H9 (cell line): ENCODE data around the gene NECTIN1. TPM values are rescaled to one million over a fixed set of nuclear protein-coding genes. Genes with fewer than 3 reads are reported as not detected.

Experiments
- DNase-seq: peaks from one replicate; pipeline ENCODE4 v3.0.0-alpha.2; 2017
- H2AFZ ChIP-seq: one replicate; pipeline ENCODE4 v1.6.1; 2013; ENCODE audit warnings: mild to moderate bottlenecking, low read length, control low read depth, moderate library complexity
- H2AK5ac ChIP-seq: 2 replicates; pipeline ENCODE4 v1.6.1; 2013; ENCODE audit warnings: low read length, control low read depth, mixed read lengths; ENCODE audit not compliant: insufficient read length
- H2BK120ac ChIP-seq: one replicate; pipeline ENCODE4 v1.6.1; 2013; ENCODE audit warnings: low read depth, mild to moderate bottlenecking, low read length, control low read depth, inconsistent platforms; ENCODE audit not compliant: poor library complexity, severe bottlenecking
- H2BK12ac ChIP-seq: 2 replicates; pipeline ENCODE4 v1.6.1; 2013; ENCODE audit warnings: low read length, control low read depth, mixed read lengths, low read depth; ENCODE audit not compliant: insufficient read length
- H2BK15ac ChIP-seq: 2 replicates; pipeline ENCODE4 v1.6.1; 2013; ENCODE audit warnings: low read depth, low read length, control low read depth
- H2BK20ac ChIP-seq: one replicate; pipeline ENCODE4 v1.6.1; 2013; ENCODE audit warnings: low read depth, mild to moderate bottlenecking, low read length, control low read depth, inconsistent platforms; ENCODE audit not compliant: poor library complexity, severe bottlenecking
- H2BK5ac ChIP-seq: 2 replicates; pipeline ENCODE4 v1.6.1; 2013; ENCODE audit warnings: low read length, control low read depth, mixed read lengths; ENCODE audit not compliant: insufficient read length
- H3K14ac ChIP-seq: 2 replicates; pipeline ENCODE4 v1.6.1; 2013; ENCODE audit warnings: low read length, control low read depth; ENCODE audit not compliant: insufficient read depth
- H3K18ac ChIP-seq: 2 replicates; pipeline ENCODE4 v1.6.1; 2013; ENCODE audit warnings: low read depth, mild to moderate bottlenecking, mixed read lengths, low read length, control low read depth; ENCODE audit not compliant: insufficient read length
- H3K23ac ChIP-seq: 2 replicates; pipeline ENCODE4 v1.6.1; 2013; ENCODE audit warnings: low read length, control low read depth, mixed read lengths, low read depth; ENCODE audit not compliant: insufficient read length
- H3K23me2 ChIP-seq: 2 replicates; pipeline ENCODE4 v1.6.1; 2013; ENCODE audit warnings: low read depth, mild to moderate bottlenecking, mixed read lengths, low read length, control low read depth; ENCODE audit not compliant: insufficient read length, poor library complexity, severe bottlenecking
- H3K27ac ChIP-seq: 2 replicates; pipeline ENCODE4 v1.5.1; 2013; ENCODE audit warnings: low read length, control low read depth, mixed read lengths, low read depth; ENCODE audit not compliant: insufficient read length
- H3K27me3 ChIP-seq: 2 replicates; pipeline ENCODE4 v1.6.1; 2013; ENCODE audit warnings: low read length, control low read depth, inconsistent platforms; ENCODE audit not compliant: insufficient read depth
- H3K4ac ChIP-seq: 2 replicates; pipeline ENCODE4 v1.6.1; 2013; ENCODE audit warnings: low read depth, mild to moderate bottlenecking, control low read depth, inconsistent platforms, low read length, moderate library complexity
- H3K4me1 ChIP-seq: 2 replicates; pipeline ENCODE4 v1.6.1; 2013; ENCODE audit warnings: low read length, control low read depth, inconsistent platforms; ENCODE audit not compliant: insufficient read depth
- H3K4me2 ChIP-seq: 2 replicates; pipeline ENCODE4 v1.6.1; 2013; ENCODE audit warnings: low read length, control low read depth, mixed read lengths; ENCODE audit not compliant: insufficient read length, insufficient read depth
- H3K56ac ChIP-seq: 2 replicates; pipeline ENCODE4 v1.6.1; 2013; ENCODE audit warnings: low read depth, mild to moderate bottlenecking, mixed read lengths, low read length, control low read depth; ENCODE audit not compliant: insufficient read length
- H3K79me1 ChIP-seq: 2 replicates; pipeline ENCODE4 v1.6.1; 2013; ENCODE audit warnings: low read depth, mild to moderate bottlenecking, moderate library complexity, low read length, control low read depth, inconsistent platforms; ENCODE audit not compliant: insufficient read depth, poor library complexity, severe bottlenecking
- H3K79me2 ChIP-seq: 2 replicates; pipeline ENCODE4 v1.6.1; 2013; ENCODE audit warnings: low read length, control low read depth, inconsistent platforms; ENCODE audit not compliant: insufficient read depth
- H3K9ac ChIP-seq: 2 replicates; pipeline ENCODE4 v1.6.1; 2013; ENCODE audit warnings: low read length, control low read depth, mixed read lengths; ENCODE audit not compliant: insufficient read length; ENCODE audit errors: extremely low read depth
- H3K9me3 ChIP-seq: one replicate; pipeline ENCODE4 v1.6.1; 2013; ENCODE audit warnings: low read depth, low read length, inconsistent platforms; ENCODE audit not compliant: control insufficient read depth
- H3T11ph ChIP-seq: one replicate; pipeline ENCODE4 v1.6.1; 2013; ENCODE audit warnings: mild to moderate bottlenecking, low read length, control low read depth, inconsistent platforms
- H4K20me1 ChIP-seq: one replicate; pipeline ENCODE4 v1.6.1; 2013; ENCODE audit not compliant: control insufficient read depth, insufficient read length, insufficient read depth
- H4K5ac ChIP-seq: 2 replicates; pipeline ENCODE4 v1.6.1; 2013; ENCODE audit warnings: low read depth, mild to moderate bottlenecking, mixed read lengths, low read length, control low read depth; ENCODE audit not compliant: insufficient read length
- H4K8ac ChIP-seq: replicated peaks from 2 replicates; pipeline ENCODE4 v1.6.1; 2013; ENCODE audit warnings: low read length, control low read depth, mixed read lengths, low read depth; ENCODE audit not compliant: insufficient read length
- H4K91ac ChIP-seq: 2 replicates; pipeline ENCODE4 v1.6.1; 2013; ENCODE audit warnings: low read depth, mild to moderate bottlenecking, moderate library complexity, mixed read lengths, low read length, control low read depth; ENCODE audit not compliant: insufficient read length
- H3K27ac Mint-ChIP-seq, 3 experiments: 2 replicates in 2 of 3; 3 replicates in 1 of 3; pipeline ENCODE4 v1.8.0; 2020 to 2021; ENCODE audit warnings: mixed read lengths in 3 of 3, mild to moderate bottlenecking in 1 of 3, moderate library complexity in 1 of 3
- H3K27me3 Mint-ChIP-seq: 2 replicates; pipeline ENCODE4 v1.8.0; 2021; ENCODE audit warnings: low read depth, mild to moderate bottlenecking, moderate library complexity, mixed read lengths
- H3K36me3 Mint-ChIP-seq, 3 experiments: 2 replicates in 2 of 3; 3 replicates in 1 of 3; pipeline ENCODE4 v1.8.0; 2020 to 2021; ENCODE audit warnings: low read depth in 3 of 3, mixed read lengths in 3 of 3; ENCODE audit not compliant: insufficient read depth in 1 of 3
- H3K4me1 Mint-ChIP-seq, 2 experiments: 2 replicates each; pipeline ENCODE4 v1.8.0; 2020; ENCODE audit warnings: mixed read lengths in 2 of 2
- H3K4me3 Mint-ChIP-seq, 2 experiments: 2 replicates in 1 of 2; 3 replicates in 1 of 2; pipeline ENCODE4 v1.8.0; 2020 to 2021; ENCODE audit warnings: mild to moderate bottlenecking in 2 of 2, mixed read lengths in 2 of 2, moderate library complexity in 1 of 2
- H3K9me3 Mint-ChIP-seq, 2 experiments: 2 replicates in 1 of 2; 3 replicates in 1 of 2; pipeline ENCODE4 v1.8.0; 2020; ENCODE audit warnings: mild to moderate bottlenecking in 2 of 2, mixed read lengths in 2 of 2, moderate library complexity in 1 of 2
- WGBS: extraction: QIAGEN DNeasy Blood & Tissue Kit; methylation state at CpG from one replicate; pipeline ENCODE4 v1.1.7; 2013; ENCODE audit warnings: missing lambda C conversion rate, low lambda C conversion rate, mixed read lengths; ENCODE audit not compliant: insufficient read length; ENCODE audit errors: extremely low coverage; 5-methylcytosine and 5-hydroxymethylcytosine counted together
- total RNA-seq: library from RNA; stranded (reverse); gene quantifications from 2 replicates; pipeline ENCODE4 v1.2.1, GENCODE V29; 2021
- TF ChIP-seq, protein P1 (sequence below): fragments of 200-600 bp; sonication (generic); conservative IDR thresholded peaks from 3 replicates; pipeline ENCODE4 v1.8.0; 2021; ENCODE audit warnings: antibody characterized with exemption, mild to moderate bottlenecking

NECTIN1 gene
- total RNA-seq, 1 experiment from 2014 or later = 113 TPM

DNA sequence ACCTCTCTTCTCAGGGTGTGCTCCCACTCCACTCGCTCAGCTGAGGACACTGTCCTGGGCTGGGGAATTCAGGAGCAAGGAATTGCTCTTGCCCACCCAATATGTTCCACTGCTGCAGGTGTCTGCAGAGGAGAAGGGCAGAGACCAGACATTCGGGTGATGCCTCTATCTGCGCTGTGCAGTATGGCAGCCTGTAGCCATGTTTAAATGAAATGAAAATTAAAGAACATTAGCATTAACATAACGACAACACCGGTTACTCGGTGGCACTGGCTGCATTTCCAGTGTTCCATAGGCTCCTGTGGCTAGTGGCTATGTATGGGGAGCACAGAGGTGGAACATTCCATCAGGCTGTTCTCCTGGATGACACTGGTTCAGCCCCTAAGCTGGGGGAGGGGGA is 104.4 kb downstream of the NECTIN1 start:
- no peak overlapping the region for H3K9ac ChIP-seq

More for the DNA sequence above, 104.4 kb downstream of the NECTIN1 start:
- H3K4me1 Mint-ChIP-seq = peaks cover 38 to 58% of the 10 kb centered on the region in 2 experiments
- no peak overlapping the region for H3K4me2 ChIP-seq
- H3K79me1 ChIP-seq = no peaks in the 10 kb centered on the region
- no peaks in the 10 kb centered on the region; a peak in 1 of 7 replicates for H3K36me3 Mint-ChIP-seq
- no peak overlapping the region for H2BK120ac ChIP-seq
- no peak overlapping the region for H3T11ph ChIP-seq
- H3K23ac ChIP-seq = no peak overlapping the region
- no peak overlapping the region for H3K4ac ChIP-seq
- no peaks in the 10 kb centered on the region; the same call in 1 of the 2 replicates for H3K4me1 ChIP-seq
- H3K14ac ChIP-seq = no peak overlapping the region
- H2AFZ ChIP-seq = no peak overlapping the region
- no peaks in the 10 kb centered on the region for H3K27me3 ChIP-seq
- WGBS = no CpG with 5 or more reads among the region's 6 CpGs
- no peak overlapping the region for H3K18ac ChIP-seq
- peak; percentile 31 for DNase-seq
- no peak overlapping the region for H2BK12ac ChIP-seq
- no peak overlapping the region for H3K27ac Mint-ChIP-seq
- TF ChIP-seq, protein P1, sequence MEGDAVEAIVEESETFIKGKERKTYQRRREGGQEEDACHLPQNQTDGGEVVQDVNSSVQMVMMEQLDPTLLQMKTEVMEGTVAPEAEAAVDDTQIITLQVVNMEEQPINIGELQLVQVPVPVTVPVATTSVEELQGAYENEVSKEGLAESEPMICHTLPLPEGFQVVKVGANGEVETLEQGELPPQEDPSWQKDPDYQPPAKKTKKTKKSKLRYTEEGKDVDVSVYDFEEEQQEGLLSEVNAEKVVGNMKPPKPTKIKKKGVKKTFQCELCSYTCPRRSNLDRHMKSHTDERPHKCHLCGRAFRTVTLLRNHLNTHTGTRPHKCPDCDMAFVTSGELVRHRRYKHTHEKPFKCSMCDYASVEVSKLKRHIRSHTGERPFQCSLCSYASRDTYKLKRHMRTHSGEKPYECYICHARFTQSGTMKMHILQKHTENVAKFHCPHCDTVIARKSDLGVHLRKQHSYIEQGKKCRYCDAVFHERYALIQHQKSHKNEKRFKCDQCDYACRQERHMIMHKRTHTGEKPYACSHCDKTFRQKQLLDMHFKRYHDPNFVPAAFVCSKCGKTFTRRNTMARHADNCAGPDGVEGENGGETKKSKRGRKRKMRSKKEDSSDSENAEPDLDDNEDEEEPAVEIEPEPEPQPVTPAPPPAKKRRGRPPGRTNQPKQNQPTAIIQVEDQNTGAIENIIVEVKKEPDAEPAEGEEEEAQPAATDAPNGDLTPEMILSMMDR = no peak
- no peak overlapping the region for H4K8ac ChIP-seq
- H4K91ac ChIP-seq = no peak overlapping the region
- H3K27ac ChIP-seq = no peak overlapping the region
- H3K9me3 ChIP-seq = no peaks in the 10 kb centered on the region
- H3K79me2 ChIP-seq = no peaks in the 10 kb centered on the region
- H3K27me3 Mint-ChIP-seq = peaks cover 13% of the 10 kb centered on the region
- H4K20me1 ChIP-seq = no peaks in the 10 kb centered on the region
- no peak overlapping the region for H2AK5ac ChIP-seq
- H3K9me3 Mint-ChIP-seq = no peaks in the 10 kb centered on the region
- H2BK20ac ChIP-seq = no peak overlapping the region
- H3K23me2 ChIP-seq = no peaks in the 10 kb centered on the region
- H3K56ac ChIP-seq = no peak overlapping the region
- H4K5ac ChIP-seq = no peak overlapping the region
- H2BK5ac ChIP-seq = no peak overlapping the region
- no peak overlapping the region for H3K4me3 Mint-ChIP-seq
- H2BK15ac ChIP-seq = no peak overlapping the region
